GM12878 (cell line): ENCODE measurements around the gene RIPOR1. TPM values are rescaled to one million over a fixed set of nuclear protein-coding genes. Genes with fewer than 3 reads are reported as not detected.

Experiments used
- ATAC-seq: fragments of 200-7000 bp; cut with Tn5 transposase; 3 replicates; pipeline ENCODE4 v1.9.1; 2020; ENCODE audit warnings: mild to moderate bottlenecking, moderate library complexity
- BruUV-seq: library from RNA; stranded (reverse); fragments of 400-500 nt; replicated peaks from 2 replicates; lab custom pipeline; 2021; lab: Mats Ljungman, UMichigan
- CTCF ChIA-PET: fragments of 300-600 bp; sonication (Branson Sonifier 250); formaldehyde crosslinking; extraction: SDS; loops from one replicate; lab custom pipeline; 2021; ENCODE audit warnings: inconsistent platforms; lab: Yijun Ruan, JAX
- POLR2A ChIA-PET: fragments of 350-600 bp; formaldehyde crosslinking; extraction: SDS; loops from one replicate; lab custom pipeline; 2021; ENCODE audit warnings: inconsistent platforms; lab: Charles Lee
- RAD21 ChIA-PET: fragments of 300-600 bp; sonication (Branson Sonifier 250); formaldehyde crosslinking; loops from one replicate; lab custom pipeline; 2023; ENCODE audit warnings: antibody characterized with exemption; ENCODE audit not compliant: unreplicated experiment; lab: Charles Lee
- SMC1A ChIA-PET: fragments of 300-600 bp; sonication (Branson Sonifier 250); formaldehyde crosslinking; loops from one replicate; lab custom pipeline; 2023; ENCODE audit not compliant: unreplicated experiment, uncharacterized antibody; lab: Charles Lee
- DNase-seq: peaks from one replicate; pipeline ENCODE4 v3.0.0-alpha.2; 2011; ENCODE audit warnings: low read depth, low spot score
- FAIRE-seq: peaks from 3 replicates; lab custom pipeline; 2011; peaks lifted over from hg19 to GRCh38; lab: Jason Lieb, UNC
- H2AFZ ChIP-seq: 2 replicates; pipeline ENCODE4 v1.6.0; 2011; ENCODE audit warnings: low read depth, low read length, control low read depth; ENCODE audit not compliant: control insufficient read depth
- H3K27ac ChIP-seq: 2 replicates; pipeline ENCODE4 v1.5.1; 2011; ENCODE audit warnings: control low read depth; ENCODE audit not compliant: control insufficient read depth, insufficient read depth
- H3K27me3 ChIP-seq, 2 experiments: replicated peaks in 1 of 2; 2 replicates each; pipeline versions ENCODE4 v1.6.0 to v1.6.1; 2011; ENCODE audit warnings: low read length in 1 of 2; ENCODE audit not compliant: control insufficient read depth in 2 of 2, insufficient read depth in 2 of 2
- H3K36me3 ChIP-seq, 2 experiments: 2 replicates each; pipeline ENCODE4 v1.5.1; 2011; ENCODE audit warnings: low read length in 1 of 2; ENCODE audit not compliant: control insufficient read depth in 2 of 2, insufficient read depth in 2 of 2
- H3K4me1 ChIP-seq: 2 replicates; pipeline ENCODE4 v1.6.1; 2011; ENCODE audit warnings: mild to moderate bottlenecking, low read length, moderate library complexity, mixed read lengths; ENCODE audit not compliant: control insufficient read depth, insufficient read depth
- H3K4me2 ChIP-seq: 2 replicates; pipeline ENCODE4 v1.6.0; 2011; ENCODE audit warnings: control low read depth; ENCODE audit not compliant: control insufficient read depth, insufficient read depth
- H3K4me3 ChIP-seq: fragments of 200-600 bp; sonication (generic); 2 replicates; pipeline ENCODE4 v1.5.1; 2016
- H3K79me2 ChIP-seq: 2 replicates; pipeline ENCODE4 v1.6.0; 2011; ENCODE audit warnings: low read length; ENCODE audit not compliant: control insufficient read depth, insufficient read depth
- H3K9ac ChIP-seq: 2 replicates; pipeline ENCODE4 v1.8.0; 2011; ENCODE audit warnings: low read length, control low read depth, mixed read lengths; ENCODE audit not compliant: control insufficient read depth, insufficient read depth
- H3K9me3 ChIP-seq: replicated peaks from 3 replicates; pipeline ENCODE4 v1.5.1; 2011; ENCODE audit warnings: mild to moderate bottlenecking, low read length; ENCODE audit not compliant: control insufficient read depth, insufficient read depth
- H4K20me1 ChIP-seq: 2 replicates; pipeline ENCODE4 v1.6.0; 2011; ENCODE audit not compliant: control insufficient read depth, insufficient read depth
- CHD4 ChIP-seq: fragments of 200-600 bp; sonication (generic); IDR thresholded peaks from 2 replicates; pipeline ENCODE4 v1.6.1; 2016; ENCODE audit warnings: mild to moderate bottlenecking
- CREB1 ChIP-seq: IDR thresholded peaks from 2 replicates; pipeline ENCODE4 v1.6.1; 2012; ENCODE audit warnings: low read depth, mild to moderate bottlenecking, inconsistent platforms
- CTCF ChIP-seq, 3 experiments: IDR thresholded peaks in 2 of 3; conservative IDR thresholded peaks in 1 of 3; 2 replicates each; pipeline ENCODE4 v1.5.1; 2011; ENCODE audit warnings: low read depth in 3 of 3, low read length in 3 of 3, mild to moderate bottlenecking in 3 of 3, control low read depth in 2 of 3, moderate library complexity in 2 of 3, inconsistent platforms in 1 of 3, mixed read lengths in 1 of 3; ENCODE audit not compliant: control insufficient read depth in 2 of 3, insufficient read depth in 1 of 3; ENCODE audit errors: extremely low read depth in 1 of 3
- KLF5 ChIP-seq: fragments of 450-650 bp; IDR thresholded peaks from 2 replicates; pipeline ENCODE4 v1.6.1; 2014; ENCODE audit warnings: mild to moderate bottlenecking; ENCODE audit not compliant: partially characterized antibody
- SP1 ChIP-seq: IDR thresholded peaks from one replicate; pipeline ENCODE4 v1.6.1; 2011; ENCODE audit warnings: low read depth, low read length
- WGBS: methylation state at CpG from one replicate; pipeline ENCODE4 v1.1.6; 2016; ENCODE audit warnings: low lambda C conversion rate; ENCODE audit not compliant: insufficient replicate concordance, insufficient coverage; ENCODE audit errors: missing lambda C conversion rate; 5-methylcytosine and 5-hydroxymethylcytosine counted together
- in situ Hi-C: fragments of 300-500 bp; cut with MboI; formaldehyde crosslinking; loops from 9 replicates; pipeline ENCODE4 v1.14.3; 2018; ENCODE audit warnings: mixed read lengths
- intact Hi-C: fragments of 100-400 bp; cut with micrococcal nuclease; formaldehyde crosslinking; loops from one replicate; pipeline ENCODE4 v1.14.2; 2022; ENCODE audit not compliant: unreplicated experiment
- polyA plus RNA-seq, 11 experiments: library from polyadenylated mRNA; depleted of rRNA in 4 of 11; unstranded in 6 of 11; stranded (reverse) in 5 of 11; fragments of >200 nt; fragmentation: Nextera tagmentation in 4 of 11; fragmentation: Illumina TruSeq in 1 of 11; extraction: Ambion mirVana in 4 of 11; extraction: Trizol in 1 of 11; gene quantifications; 1 replicate in 1 of 11; 2 replicates in 10 of 11; pipeline versions ENCODE4 v1.2.1 to v1.2.3, GENCODE V29; 2011 to 2016; ENCODE audit warnings: inconsistent platforms in 2 of 11, missing spikeins in 2 of 11, low read depth in 1 of 11
- total RNA-seq, 4 experiments: library from RNA; depleted of rRNA in 3 of 4; stranded (reverse); fragments of >200 nt in 3 of 4; fragmentation: Illumina TruSeq in 1 of 4; extraction: Trizol in 1 of 4; gene quantifications; 2 replicates each; pipeline versions ENCODE4 v1.2.1 to v1.2.3, GENCODE V29; 2013 to 2021

The RIPOR1 gene
- total and polyA plus RNA-seq, 10 of the 15 experiments (the other 5 are each of a cell fraction or from before 2014, with no cell fraction given): 0.13 to 28.5 (median 7.0) TPM

- no TSS peak for BruUV-seq
- ATAC-seq: no peak
- no peak for FAIRE-seq
- TF ChIP-seq SP1 (no peak), KLF5 (no peak), CHD4 (no peak)
- TF ChIP-seq, all 136 proteins: peak for 0
- Histone ChIP-seq H3K9me3 (no peaks in the 10 kb centered on the region), H3K36me3 (peaks cover 6 to 13% of the 10 kb centered on the region in 2 experiments; a peak in 3 of 4 replicates), H4K20me1 (peaks cover 4% of the 10 kb centered on the region; the same call in 1 of the 2 replicates), H2AFZ (no peak overlapping the region), H3K79me2 (no peaks in the 10 kb centered on the region), H3K9ac (no peak overlapping the region), H3K4me1 (peaks cover 21% of the 10 kb centered on the region), H3K4me3 (no peak overlapping the region), H3K27me3 (no peaks in the 10 kb centered on the region), H3K4me2 (no peak overlapping the region), H3K27ac (no peak overlapping the region)
- WGBS: 83% methylated on average over 6 of the region's 6 CpGs
- in situ Hi-C loops (no loop called here), intact Hi-C loops (no loop called here)
- RAD21 ChIA-PET: interaction anchor here (1.4 to 5.8 kb wide), 2 partner anchors 22 to 100 kb away, joined by 3 to 102 read pairs; partner anchors contain the start of gene CARMIL2
- CTCF ChIA-PET: interaction anchor here (2.3 to 5.9 kb wide), 3 partner anchors 12 to 100 kb away, joined by 10 to 138 read pairs (median 12); partner anchors contain the start of gene CARMIL2
- no peak for DNase-seq
- SMC1A ChIA-PET: interaction anchor here (2.6 to 6.2 kb wide), 2 partner anchors 23 to 99 kb away, joined by 10 to 86 read pairs; partner anchors contain the start of gene CARMIL2
- POLR2A ChIA-PET: interaction anchor here (1.1 kb wide), 2 partner anchors 11 to 115 kb away, joined by 3 read pairs; no protein-coding TSS in a partner anchor
These were observed 15.0 kb downstream of the RIPOR1 start for GRCh38 chr16:67543582-67543981.

GRCh38 chr16:67544329-67544841 lies 15.8 kb downstream of the RIPOR1 start:
- Histone ChIP-seq H3K9me3 (no peaks in the 10 kb centered on the region), H3K4me1 (peaks cover 28% of the 10 kb centered on the region), H3K9ac (no peak overlapping the region), H3K27me3 (no peaks in the 10 kb centered on the region), H3K27ac (no peak overlapping the region), H3K79me2 (no peaks in the 10 kb centered on the region), H4K20me1 (peaks cover under 1% of the 10 kb centered on the region; the same call in 1 of the 2 replicates), H3K4me2 (no peak overlapping the region), H3K36me3 (peaks cover 10 to 15% of the 10 kb centered on the region in 2 experiments; a peak in 3 of 4 replicates), H2AFZ (no peak overlapping the region), H3K4me3 (no peak overlapping the region)
- CTCF ChIA-PET: interaction anchor here (0.7 to 5.9 kb wide), 9 partner anchors 11 to 99 kb away, joined by 3 to 138 read pairs (median 7); partner anchors contain the start of genes ATP6V0D1, CARMIL2 and CTCF
- no peak for DNase-seq
- in situ Hi-C loops (no loop called here), intact Hi-C loops (no loop called here)
- RAD21 ChIA-PET: interaction anchor here (1.3 to 5.8 kb wide), 3 partner anchors 10 to 100 kb away, joined by 3 to 102 read pairs (median 4); partner anchors contain the start of gene CARMIL2
- POLR2A ChIA-PET: interaction anchor here (1.4 kb wide), 1 partner anchor 98 kb away, joined by 3 read pairs; no protein-coding TSS in a partner anchor
- no peak for FAIRE-seq
- 95% methylated on average over 13 of the region's 13 CpGs for WGBS
- SMC1A ChIA-PET: interaction anchor here (2.6 to 6.2 kb wide), 2 partner anchors 24 to 98 kb away, joined by 10 to 86 read pairs; partner anchors contain the start of gene CARMIL2
- BruUV-seq: no TSS peak
- TF ChIP-seq CREB1 (no peak), CTCF (IDR thresholded peaks at IDR 0.05 in 2 of 3, conservative IDR thresholded peaks at IDR 0.05 in 1 of 3; ENCODE audit: control insufficient read depth in 2 of 3, extremely low read depth in 1 of 3, insufficient read depth in 1 of 3, low read depth in 3 of 3, low read length in 3 of 3) (0 out of 6 replicates have a peak, but pooled peaks of 1 of the 3 experiments have one; percentile 9)
- no peak for ATAC-seq
